Stimulated activated CD8-positive, alpha-beta memory T cell treated with anti-CD3 and anti-CD28 coated beads, Interleukin-7, amount 100 ng/mL, for 4 hours (primary cell): ENCODE data around the gene ACHE.

Experiments
- DNase-seq, 2 donors: peaks; one replicate each; pipeline ENCODE4 v3.0.0-alpha.2; 2020; ENCODE audit warnings: low read depth in 2 of 2

ACHE gene

DNA sequence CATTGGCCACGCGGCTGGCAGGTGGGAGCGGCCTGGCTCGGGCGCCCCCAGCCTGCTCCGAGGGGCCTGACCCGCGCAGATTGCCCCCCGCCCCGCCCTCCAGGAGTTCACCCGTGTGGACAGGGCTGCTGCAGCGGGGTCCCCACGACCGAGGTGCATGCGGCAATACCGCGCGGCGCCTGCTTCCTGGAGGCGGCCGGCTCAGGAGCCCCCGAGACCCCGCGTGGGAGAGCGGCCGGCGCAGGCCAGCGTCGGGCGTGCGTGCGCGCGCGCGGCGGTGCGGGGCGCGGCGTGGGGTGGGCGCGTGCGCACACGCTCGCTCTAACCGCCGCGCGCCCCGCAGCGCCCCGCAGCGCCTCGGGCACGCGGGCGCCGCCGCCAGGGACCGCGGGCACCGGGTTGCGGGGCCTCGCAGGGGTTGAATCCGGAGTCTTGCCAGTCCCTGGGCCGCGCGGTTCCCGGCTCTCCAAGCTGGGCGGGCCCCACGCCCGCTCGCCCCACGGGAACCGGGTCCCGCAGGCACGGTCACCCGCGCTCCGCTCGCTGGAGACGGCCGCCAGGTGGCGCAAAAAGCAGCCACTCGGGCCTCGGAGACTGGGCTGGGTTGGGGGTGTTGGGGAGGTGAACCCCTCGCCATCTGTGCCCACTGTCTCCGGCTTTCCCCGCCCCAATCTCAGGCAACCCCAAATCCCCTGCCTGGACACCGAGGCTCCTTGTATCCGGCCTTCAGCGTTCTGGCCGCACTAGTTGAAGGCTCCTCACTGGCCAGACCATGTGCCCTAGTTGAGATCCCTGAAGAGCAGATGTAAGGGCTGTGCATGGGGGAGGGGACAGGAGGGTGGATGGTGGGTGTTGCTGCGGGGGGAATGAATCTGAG lies 1.3 kb upstream of the ACHE start:
- peak in 1 of 2 donors; percentile 22 for DNase-seq

DNA sequence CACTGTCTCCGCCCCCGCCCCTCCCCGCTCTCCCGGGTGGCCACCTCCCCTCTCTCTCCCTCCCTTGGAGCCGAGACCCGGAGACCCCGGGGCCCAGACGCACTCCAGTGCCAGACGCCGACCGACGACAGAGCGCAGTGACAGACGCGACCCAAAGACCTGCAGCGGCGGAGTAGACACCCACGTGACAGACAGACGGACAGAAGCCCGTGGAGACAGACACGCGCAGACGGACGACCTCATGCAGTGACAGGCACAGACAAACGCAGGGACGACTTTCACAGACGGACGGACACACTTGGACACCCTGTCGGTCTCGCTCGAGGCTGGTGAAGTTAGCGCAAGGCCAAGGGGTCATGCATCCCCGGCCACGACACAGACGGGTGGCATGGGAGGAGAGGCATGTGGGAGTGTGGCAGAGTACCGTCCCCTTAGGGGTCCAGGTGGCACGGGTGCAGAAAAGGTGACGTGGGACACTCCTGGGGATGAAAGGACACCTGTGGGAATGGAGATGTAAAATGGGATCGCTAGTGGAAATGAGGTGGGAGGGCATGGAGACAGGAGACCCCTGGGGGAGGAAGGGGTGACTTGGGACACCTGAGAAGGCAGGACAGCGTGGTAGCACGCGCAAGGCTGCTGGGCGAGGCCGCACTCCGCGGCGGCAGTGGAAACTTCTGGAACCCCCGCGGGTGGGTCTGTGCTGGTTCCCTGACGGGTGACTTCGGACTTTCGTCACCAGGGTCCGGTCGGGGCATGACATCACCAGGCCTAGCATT lies 456 bp upstream of the ACHE start:
- DNase-seq, result no peak

DNA sequence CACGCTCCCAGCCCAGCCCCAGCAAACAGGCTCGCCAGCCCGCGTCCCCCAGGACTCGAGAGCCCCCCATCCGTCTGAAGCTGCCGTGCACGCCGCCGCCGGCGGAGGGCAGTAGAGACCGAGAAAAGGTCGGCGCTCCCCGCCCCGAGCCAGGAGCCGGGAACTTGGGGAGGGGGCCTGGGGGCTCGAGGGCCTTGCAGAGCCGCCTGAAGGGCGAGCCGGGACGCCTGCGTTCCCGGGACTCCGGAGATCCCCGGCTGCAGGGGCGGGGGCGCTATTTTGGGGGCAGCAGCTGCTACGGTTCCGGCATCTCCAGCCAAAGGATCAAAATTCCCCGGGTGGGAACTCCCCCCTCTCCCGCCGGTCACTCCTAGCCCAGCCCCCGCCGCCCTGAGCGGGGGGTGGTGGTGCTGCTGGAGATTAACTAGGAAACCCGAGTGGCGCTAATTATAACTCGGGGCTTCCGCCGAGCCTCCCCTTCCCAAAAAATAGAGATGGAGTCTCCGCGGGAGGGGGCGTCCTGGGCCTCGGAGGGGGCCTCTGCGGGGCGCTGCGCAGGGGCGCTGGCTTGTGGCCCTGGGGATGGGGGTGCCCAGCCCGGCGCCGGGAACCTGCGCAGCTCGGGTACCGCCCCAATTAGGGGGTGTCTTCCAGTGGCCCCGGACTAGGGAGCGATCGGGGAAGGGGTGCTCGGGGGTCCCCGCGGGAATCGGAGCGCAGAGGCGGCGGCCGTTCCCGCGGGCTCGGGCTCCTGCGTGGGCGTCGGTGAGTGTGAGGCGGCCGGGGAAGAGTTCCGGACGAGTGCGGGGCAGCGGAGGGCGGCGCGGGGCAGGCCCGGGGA lies 608 bp downstream of the ACHE start:
- DNase-seq, result no peak

DNA sequence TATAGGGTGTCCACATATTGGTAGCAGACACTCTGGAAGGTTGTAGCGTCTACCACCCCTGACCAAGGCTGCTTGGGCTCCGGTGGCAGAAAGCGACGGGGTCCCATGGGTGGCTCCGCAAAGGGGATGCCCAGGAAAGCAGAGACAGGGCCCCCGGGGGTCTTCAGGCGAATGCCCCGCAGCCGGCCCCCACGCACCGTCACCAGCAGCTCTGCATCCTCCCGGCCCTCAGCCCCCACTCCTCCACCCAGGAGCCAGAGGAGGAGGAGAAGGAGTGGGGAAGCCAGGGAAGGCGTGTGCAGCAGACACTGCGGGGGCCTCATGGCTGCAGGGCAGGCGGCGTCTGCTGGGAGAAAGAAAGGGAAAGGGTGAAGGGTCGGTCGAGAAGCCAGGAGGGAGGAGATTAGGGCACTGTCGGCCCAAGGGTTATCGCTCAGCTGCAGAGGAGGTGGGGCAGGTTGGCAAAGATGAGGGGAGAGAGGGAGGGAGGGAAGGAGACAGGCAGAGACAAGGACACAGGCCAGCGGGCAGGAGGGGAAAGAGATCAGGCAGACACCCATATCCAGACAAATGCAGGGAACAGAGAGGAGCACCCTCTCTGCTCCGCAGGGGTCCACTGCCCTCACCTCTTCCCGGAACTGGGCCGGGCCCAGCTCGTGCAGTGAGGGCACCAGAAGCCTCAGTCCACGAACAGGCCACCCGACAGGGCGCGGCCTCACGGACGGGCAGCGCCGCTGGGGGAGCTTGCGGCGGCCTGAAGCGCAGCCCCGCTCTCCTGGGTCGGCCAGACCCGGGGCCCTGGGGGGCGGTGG lies 1.6 kb downstream of the ACHE start:
- DNase-seq, result no peak

DNA sequence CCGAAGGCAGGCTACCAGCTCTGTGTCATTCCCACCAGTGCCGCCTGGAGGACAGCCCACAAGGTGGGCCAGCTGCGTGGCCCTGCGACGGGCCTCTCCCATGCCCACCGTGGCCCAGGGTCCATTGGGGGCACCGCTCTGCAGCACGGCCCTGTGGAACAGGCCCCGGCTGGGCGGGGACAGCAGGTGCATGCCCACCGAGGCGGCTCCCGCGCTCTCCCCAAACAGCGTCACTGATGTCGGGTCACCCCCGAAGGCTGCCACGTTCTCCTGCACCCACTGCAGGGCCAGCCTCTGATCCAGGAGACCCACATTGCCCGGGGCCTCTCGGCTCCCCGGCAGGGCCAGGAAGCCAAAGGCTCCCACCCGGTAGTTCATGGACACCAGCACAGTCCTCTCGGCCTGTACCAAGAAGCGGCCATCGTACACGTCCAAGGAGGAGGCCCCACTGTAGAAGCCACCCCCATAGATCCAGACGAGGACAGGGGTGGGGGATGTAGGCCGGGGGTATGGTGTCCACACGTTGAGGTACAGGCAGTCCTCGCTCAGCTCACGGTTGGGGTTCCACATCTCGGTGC lies 2.3 kb downstream of the ACHE start:
- DNase-seq, result no peak

DNA sequence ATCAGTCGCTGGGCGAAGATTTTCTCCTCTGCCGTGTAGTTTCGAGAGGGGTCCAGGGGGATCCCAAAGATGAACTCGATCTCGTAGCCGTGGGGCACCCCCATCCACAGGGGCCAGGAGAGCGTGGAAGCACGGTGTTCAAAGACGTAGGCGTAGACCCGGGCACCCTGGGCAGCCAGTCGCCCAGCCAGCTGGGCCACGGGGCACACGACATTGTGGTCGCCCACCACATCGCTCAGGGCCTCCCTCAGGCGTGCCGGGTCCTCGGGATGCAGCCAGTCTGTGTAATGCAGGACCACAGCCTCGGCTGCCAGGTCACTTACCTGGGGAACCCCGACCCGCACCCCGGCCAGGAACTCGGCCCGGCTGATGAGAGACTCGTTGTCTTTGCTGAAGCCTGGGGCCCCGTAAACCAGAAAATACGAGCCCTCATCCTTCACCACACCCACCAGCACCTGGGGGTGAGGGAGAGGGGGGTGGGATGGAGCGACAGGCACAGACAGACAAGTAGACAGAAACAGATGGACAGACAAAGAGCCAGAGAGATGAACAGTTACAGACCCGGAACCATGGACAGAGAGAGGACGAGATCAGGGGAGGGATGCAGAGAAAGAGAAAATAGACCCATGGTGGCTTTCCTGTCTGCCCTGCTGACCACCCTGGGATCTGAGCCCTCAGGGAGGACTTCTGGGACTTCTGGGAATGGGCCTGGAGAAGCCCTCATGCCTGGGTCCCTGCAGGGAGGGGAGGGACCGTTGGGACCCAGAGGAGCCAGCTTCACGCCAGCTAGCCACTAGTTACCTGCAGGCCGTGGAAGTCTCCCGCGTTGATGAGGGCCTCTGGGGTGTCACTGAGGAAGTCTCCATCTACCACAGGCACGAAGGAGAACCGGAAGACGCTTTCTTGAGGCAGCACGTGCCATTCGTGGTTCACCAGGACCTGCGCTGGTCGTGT lies 3.0 kb downstream of the ACHE start:
- DNase-seq, result no peak

DNA sequence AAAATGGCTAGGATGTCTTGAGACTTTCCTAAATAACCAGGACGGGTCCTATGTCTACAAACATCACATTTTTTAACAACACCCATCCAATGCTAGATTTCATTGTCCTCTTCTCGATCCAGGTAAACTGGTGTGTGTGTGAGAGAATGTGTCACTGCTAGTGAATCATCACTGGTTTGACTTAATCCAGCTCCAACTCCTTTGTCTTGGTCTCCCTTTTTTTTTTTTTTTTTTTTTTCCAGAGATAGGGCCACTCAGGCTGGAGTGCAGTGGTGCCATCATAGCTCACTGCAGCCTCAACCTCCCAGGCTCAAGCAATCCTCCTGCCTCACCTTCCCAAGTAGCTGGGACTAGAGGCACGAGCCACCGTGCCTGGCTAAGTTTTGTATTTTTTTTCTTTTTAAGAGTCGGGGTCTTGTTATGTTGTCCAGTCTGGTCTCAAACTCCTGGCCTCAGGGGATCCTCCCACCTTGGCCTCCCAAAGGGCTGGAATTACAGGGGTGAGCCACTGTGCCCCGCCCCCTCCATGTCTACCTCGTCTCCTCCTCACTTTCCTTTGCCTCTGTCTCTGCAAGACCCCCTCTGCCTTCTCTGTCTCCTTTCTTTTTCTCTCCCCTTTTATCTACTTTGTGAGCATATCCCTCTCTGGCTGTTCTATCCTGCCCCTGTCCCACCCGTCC lies 4.0 kb downstream of the ACHE start:
- no peak for DNase-seq

DNA sequence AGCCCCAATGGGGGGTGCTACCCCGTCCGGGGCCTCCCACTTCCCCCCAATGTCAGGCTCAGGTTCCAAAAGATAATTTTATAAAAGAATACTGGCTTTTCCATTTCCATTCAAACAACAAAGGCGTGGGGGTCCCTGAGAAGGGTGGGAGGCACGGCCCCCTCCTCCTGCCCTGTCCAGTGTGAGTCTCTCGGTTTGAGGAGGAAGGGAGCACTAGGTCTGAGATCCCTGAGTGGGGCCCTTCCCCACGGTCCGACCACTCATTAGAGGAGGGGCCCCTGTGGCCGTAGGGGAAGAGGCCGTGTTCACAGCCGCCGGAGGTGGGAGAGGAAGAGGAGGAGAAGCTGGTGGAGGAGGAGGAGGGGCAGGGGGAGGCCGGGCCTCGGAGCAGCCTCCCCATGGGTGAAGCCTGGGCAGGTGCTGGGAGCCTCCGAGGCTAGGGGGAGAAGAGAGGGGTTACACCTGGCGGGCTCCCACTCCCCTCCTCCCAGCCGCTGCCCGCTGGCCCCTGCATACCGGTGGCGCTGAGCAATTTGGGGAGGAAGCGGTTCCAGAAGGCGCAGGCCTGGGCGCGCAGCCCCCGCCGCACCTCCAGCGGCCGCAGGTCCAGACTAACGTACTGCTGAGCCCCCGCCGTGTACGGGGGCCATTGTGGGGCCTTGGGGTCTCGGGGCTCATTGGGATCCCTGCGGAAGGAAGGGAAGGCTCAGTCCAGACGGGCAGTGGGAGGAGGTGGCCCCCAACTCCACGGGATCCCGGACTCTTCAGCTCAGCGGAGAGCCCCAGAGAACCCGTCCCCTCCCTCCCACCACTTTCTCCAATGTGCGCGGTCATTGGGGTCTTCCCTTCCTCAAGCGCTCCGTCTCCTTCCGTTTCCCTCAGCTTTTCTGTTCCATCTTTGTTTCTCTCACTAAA lies 4.8 kb downstream of the ACHE start:
- no peak for DNase-seq

DNA sequence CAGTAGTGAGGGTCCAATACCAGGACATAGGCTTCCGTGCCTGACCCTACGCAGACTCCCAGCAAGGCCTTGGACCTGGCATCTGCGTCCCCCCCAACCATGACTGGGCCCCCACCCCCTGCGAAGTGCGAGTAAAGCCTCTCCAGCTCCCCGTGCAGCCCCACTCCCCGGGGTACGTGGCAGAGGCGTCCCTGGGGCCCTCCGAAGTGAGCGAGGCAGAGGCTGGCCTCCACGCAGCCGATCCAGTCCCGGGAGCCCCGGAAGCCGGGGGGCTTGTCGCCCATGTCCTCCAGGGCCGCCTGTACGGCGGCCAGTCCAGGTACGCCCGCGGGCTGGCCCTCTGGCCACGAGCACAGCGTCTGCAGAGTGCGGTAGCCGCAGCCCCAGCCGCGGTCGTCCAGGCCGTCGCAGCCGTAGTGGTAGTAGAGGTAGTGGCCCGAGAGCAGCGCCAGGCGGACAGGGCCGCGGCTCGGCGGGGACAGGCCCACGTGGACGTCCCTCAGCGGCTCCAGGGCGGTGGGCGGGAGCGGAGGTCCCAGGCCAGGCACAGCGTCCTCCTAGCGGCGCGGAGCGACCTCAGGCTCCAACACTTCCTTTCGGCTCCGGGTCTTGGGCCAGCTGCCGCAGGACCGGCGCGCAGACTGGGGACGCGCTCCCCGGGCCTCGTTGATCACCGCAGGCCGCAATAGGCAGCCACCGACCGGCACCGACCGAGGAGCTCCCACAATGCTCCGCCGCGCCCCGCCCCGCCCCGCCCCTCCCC lies 6.5 kb downstream of the ACHE start, which contains the start of gene UFSP1:
Gene UFSP1 (minus strand): TSS at position 728 of the 763 bp plus-strand sequence. CDS start 444 bp downstream, at position 284.
- DNase-seq, result no peak

DNA sequence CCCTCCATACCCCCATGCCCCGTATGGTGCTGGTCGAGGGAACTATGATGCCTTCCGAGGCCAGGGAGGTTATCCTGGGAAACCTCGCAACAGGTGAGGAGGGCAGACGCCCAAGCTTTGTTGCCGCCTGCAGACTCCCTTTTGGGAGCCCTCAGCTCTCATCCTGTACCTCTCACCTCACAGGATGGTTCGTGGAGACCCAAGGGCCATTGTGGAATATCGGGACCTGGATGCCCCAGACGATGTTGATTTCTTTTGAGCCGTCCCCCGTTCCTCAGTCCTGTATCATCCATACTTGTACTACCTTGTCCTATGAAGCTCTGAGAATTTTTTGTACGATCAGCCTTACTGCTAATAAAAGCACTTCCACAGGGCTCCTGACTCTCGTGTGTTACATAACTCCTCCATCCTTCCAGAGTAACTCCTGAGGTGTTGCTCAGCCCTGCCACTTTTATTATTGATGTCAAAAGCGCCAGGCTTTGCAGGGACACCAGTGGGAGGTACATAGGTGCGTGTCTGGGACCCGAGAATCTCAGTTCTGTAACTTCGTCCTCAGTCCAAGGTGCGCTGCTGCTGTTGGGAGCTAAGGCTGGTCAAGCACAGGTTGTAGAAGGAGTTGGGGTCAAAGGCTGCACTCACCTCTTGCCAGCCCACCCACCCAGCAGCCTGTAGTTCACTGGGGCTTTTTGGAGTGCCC lies 7.2 kb downstream of the ACHE start:
- no peak for DNase-seq

DNA sequence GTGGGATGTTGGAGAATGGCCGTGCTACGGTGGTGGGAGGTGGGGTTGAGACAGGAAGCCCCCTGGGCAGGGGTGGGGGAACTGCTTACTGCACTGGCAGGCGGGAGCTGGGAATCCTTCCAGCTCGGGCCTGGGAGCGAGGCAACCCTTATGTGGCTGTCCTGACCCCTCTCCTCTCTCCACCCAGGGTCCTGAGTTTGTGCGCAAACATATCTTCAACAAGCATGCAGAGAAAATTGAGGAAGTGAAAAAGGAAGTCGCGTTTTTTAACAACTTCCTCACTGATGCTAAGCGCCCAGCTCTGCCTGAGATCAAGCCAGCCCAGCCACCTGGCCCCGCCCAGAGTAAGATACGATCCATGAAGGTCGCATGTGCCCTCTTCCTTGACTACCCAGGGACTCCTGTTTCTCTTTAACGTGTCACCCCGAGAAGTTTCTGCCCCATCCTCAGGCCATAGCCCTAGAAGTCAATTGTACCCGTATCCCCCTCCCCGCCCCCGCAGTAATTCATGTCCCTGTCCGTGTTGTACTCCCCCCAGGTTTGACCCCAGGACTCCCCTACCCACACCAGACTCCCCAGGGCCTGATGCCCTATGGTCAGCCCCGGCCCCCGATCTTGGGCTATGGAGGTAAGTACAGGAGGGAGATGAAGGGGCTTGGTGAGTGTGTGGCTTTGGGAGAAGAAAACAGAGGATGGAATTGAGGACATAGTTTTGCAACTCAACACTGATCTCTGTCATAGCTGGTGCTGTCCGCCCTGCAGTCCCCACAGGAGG lies 8.0 kb downstream of the ACHE start:
- DNase-seq, result peak in 1 of 2 donors; percentile 24

DNA sequence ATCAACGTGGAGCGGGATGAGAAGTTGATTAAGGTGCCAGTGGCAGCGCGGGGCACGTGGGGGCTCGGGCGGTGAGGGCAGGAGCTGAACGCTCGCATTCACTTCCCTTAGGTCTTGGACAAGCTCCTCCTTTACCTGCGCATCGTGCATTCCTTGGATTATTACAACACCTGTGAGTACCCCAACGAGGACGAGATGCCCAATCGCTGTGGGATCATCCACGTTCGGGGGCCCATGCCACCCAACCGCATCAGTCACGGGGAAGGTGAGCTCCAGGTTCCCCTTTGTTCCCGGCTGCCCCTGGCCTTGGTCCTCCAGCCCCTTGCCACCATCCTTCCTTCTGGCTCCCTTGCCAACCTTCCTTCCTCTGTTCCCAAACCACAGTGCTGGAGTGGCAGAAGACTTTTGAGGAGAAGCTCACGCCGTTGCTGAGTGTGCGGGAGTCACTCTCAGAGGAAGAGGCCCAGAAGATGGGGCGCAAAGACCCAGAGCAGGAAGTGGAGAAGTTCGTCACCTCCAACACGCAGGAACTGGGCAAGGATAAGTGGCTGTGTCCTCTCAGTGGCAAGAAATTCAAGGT lies 8.7 kb downstream of the ACHE start:
- no peak for DNase-seq

DNA sequence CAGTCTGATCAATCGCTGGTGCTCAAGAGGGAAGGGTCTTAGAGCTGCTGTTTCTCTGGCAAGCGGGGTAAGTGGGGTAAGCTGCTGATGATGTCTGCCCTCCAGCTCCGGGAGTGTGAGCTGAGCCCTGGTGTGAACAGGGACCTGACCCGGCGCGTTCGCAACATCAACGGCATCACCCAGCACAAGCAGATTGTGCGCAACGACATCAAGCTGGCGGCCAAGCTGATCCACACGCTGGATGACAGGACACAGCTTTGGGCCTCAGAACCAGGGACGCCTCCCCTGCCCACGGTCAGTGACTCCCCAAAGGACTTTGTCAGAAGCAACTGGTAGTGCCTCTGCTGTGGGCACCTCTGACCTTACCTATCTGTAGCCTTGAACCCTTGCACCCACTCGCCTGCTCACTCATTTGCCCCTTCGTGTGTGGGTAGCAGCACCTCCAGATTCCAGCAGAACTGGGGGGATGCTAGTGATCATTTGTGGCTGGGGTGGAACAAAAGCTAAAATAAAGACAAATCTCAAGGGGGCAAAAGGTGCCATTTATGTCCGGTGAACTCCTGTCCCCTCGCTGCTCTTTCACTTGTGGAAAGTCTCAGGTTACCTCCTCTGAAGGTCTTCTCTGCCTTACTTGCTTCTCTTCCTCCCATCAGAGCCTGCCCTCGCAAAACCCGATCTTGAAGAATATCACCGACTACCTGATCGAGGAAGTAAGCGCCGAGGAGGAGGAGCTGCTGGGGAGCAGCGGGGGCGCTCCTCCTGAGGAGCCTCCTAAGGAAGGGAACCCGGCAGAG lies 9.3 kb downstream of the ACHE start:
- DNase-seq, result no peak

DNA sequence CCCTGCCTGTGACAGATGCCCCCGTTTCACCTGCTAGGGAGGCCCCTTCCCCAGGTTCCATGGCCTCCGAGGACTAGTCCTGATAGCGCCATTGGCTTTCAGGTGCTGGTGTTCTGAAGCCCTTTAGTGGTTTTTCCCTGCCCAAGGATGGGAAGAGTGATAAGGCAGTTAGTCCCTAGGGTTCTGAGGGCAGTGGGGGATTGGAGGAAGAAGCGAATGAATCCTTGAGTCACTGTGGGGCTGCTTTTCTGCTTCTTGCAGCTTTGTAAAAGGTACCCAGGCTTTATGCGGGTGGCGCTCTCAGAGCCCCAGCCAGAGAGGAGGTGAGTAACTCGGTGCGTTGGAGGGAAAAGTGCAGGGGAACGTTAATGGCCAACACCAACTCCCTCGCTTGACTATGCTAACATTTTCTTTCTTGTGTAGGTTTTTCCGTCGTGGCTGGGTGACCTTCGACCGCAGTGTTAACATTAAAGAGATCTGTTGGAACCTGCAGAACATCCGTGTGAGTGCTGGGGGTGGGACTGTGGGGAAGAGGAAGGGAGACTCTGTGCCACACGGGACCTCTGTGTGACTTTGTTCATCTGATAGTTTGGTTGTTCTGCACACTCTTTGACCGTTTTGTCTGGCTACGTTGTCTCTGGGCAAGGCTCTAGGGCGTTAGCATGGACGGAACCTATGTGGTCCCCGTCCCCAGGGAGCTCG lies 10.1 kb downstream of the ACHE start:
- DNase-seq, result no peak
